Astrocyte of the spinal cord (primary cell): Measurements from ENCODE around the gene HCRTR1.
A peak's percentile ranks its signal among the peaks of the same experiment; 100 is the strongest.

Experiments
- DNase-seq: peaks from one replicate; pipeline ENCODE4 v3.0.0; 2011; ENCODE audit warnings: low read depth, low spot score
- H3K4me3 ChIP-seq: 2 replicates; pipeline ENCODE4 v1.5.1; 2011; ENCODE audit warnings: low read depth, mild to moderate bottlenecking, low read length, moderate library complexity
- CTCF ChIP-seq: IDR thresholded peaks from 2 replicates; pipeline ENCODE4 v1.5.1; 2012; ENCODE audit warnings: low read depth, mild to moderate bottlenecking, low read length, inconsistent platforms
- in situ Hi-C: cut with HindIII; loops from 2 replicates; pipeline ENCODE4 v1.10.0; 2017; ENCODE audit warnings: low sequenced_read_pairs

Gene HCRTR1

GRCh38 chr1:31617218-31617915, at the start of gene HCRTR1:
HCRTR1 (plus strand) TSS chr1:31617689; CDS start chr1:31619193, 1,504 bp downstream.
- no peak for TF ChIP-seq CTCF
- in situ Hi-C loops, result no loop called here
- no peak for DNase-seq
- H3K4me3 ChIP-seq, result peak within 1 kb of the TSS; percentile 37

GRCh38 chr1:31567956-31568570, 49.4 kb upstream of the HCRTR1 start:
- no peak for DNase-seq
- no peak overlapping the region for H3K4me3 ChIP-seq
- in situ Hi-C loops, result no loop called here
- TF ChIP-seq CTCF, result no peak

GRCh38 chr1:31568895-31569595, 48.4 kb upstream of the HCRTR1 start:
- no peak for TF ChIP-seq CTCF
- in situ Hi-C loops, result no loop called here
- no peak for DNase-seq
- H3K4me3 ChIP-seq, result no peak overlapping the region

- in situ Hi-C loops, result no loop called here
- no peak for DNase-seq
- H3K4me3 ChIP-seq, result no peak overlapping the region
- no peak for TF ChIP-seq CTCF
These were observed 47.8 kb upstream of the HCRTR1 start for GRCh38 chr1:31569596-31570173.

GRCh38 chr1:31570228-31570627, 47.3 kb upstream of the HCRTR1 start:
- H3K4me3 ChIP-seq, result no peak overlapping the region
- no peak for TF ChIP-seq CTCF
- DNase-seq, result no peak
- in situ Hi-C loops, result no loop called here

GRCh38 chr1:31570906-31571305, 46.6 kb upstream of the HCRTR1 start:
- in situ Hi-C loops, result no loop called here
- TF ChIP-seq CTCF, result no peak
- DNase-seq, result no peak

More at GRCh38 chr1:31570906-31571305, 46.6 kb upstream of the HCRTR1 start:
- H3K4me3 ChIP-seq, result no peak overlapping the region
